Measurements from ENCODE around the gene ZNF485.
"Not testable (repeated sequence)": the region's sequence is repeated elsewhere in the genome, so short reads cannot be mapped to it uniquely, and the experiment has no call there.

Gene ZNF485

GRCh38 chr10:43606323-43607198, at the start of gene ZNF485:
Gene ZNF485, plus strand, starts transcription at chr10:43606438. Its CDS starts 613 bp downstream, at chr10:43607051.
- DNase-seq (ENCODE audit: extremely low read depth in 1 of 2, low read depth in 1 of 2) = peak; percentile 14 to 43

- no peak for DNase-seq (ENCODE audit: extremely low read depth in 1 of 2, low read depth in 1 of 2)
Observed at GRCh38 chr10:43557214-43557613, 49.0 kb upstream of the ZNF485 start.

- no peak for DNase-seq (ENCODE audit: extremely low read depth in 1 of 2, low read depth in 1 of 2)
Observed at GRCh38 chr10:43569681-43570080, 36.6 kb upstream of the ZNF485 start.

- DNase-seq (ENCODE audit: extremely low read depth in 1 of 2, low read depth in 1 of 2) = no peak
Observed at GRCh38 chr10:43570971-43571370, 35.3 kb upstream of the ZNF485 start.

GRCh38 chr10:43573250-43574000, 32.8 kb upstream of the ZNF485 start:
- no peak for DNase-seq (ENCODE audit: extremely low read depth in 1 of 2, low read depth in 1 of 2)

GRCh38 chr10:43574001-43574892, 32.0 kb upstream of the ZNF485 start, which contains the start of gene ZNF239:
Gene ZNF239, minus strand, starts transcription at chr10:43574616. Its CDS starts 16,537 bp downstream, at chr10:43558079.
- peak; percentile 52 to 72 for DNase-seq (ENCODE audit: extremely low read depth in 1 of 2, low read depth in 1 of 2)

GRCh38 chr10:43574906-43575305, 31.3 kb upstream of the ZNF485 start:
- no peak for DNase-seq (ENCODE audit: extremely low read depth in 1 of 2, low read depth in 1 of 2)

- no peak for DNase-seq (ENCODE audit: extremely low read depth in 1 of 2, low read depth in 1 of 2)
Observed at GRCh38 chr10:43576062-43576461, 30.2 kb upstream of the ZNF485 start.

GRCh38 chr10:43576580-43576979, 29.7 kb upstream of the ZNF485 start:
- DNase-seq (ENCODE audit: extremely low read depth in 1 of 2, low read depth in 1 of 2) = no peak

- no peak for DNase-seq (ENCODE audit: extremely low read depth in 1 of 2, low read depth in 1 of 2)
Observed at GRCh38 chr10:43584051-43584450, 22.2 kb upstream of the ZNF485 start.

GRCh38 chr10:43585046-43585445, 21.2 kb upstream of the ZNF485 start:
- DNase-seq (ENCODE audit: extremely low read depth in 1 of 2, low read depth in 1 of 2) = no peak

- no peak for DNase-seq (ENCODE audit: extremely low read depth in 1 of 2, low read depth in 1 of 2)
Observed at GRCh38 chr10:43585981-43586729, 20.1 kb upstream of the ZNF485 start.

- not testable (repeated sequence) for DNase-seq (ENCODE audit: extremely low read depth in 1 of 2, low read depth in 1 of 2)
Observed at GRCh38 chr10:43586730-43587115, 19.5 kb upstream of the ZNF485 start.

GRCh38 chr10:43591303-43591904, 14.8 kb upstream of the ZNF485 start:
- DNase-seq (ENCODE audit: extremely low read depth in 1 of 2, low read depth in 1 of 2) = no peak

GRCh38 chr10:43594944-43595589, 11.2 kb upstream of the ZNF485 start:
- DNase-seq (ENCODE audit: extremely low read depth in 1 of 2, low read depth in 1 of 2) = no peak

GRCh38 chr10:43595739-43596298, 10.4 kb upstream of the ZNF485 start:
- DNase-seq (ENCODE audit: extremely low read depth in 1 of 2, low read depth in 1 of 2) = no peak

- no peak for DNase-seq (ENCODE audit: extremely low read depth in 1 of 2, low read depth in 1 of 2)
Observed at GRCh38 chr10:43596546-43596945, 9.7 kb upstream of the ZNF485 start.

- DNase-seq (ENCODE audit: extremely low read depth in 1 of 2, low read depth in 1 of 2) = no peak
Observed at GRCh38 chr10:43598446-43598845, 7.8 kb upstream of the ZNF485 start.

GRCh38 chr10:43599333-43599732, 6.9 kb upstream of the ZNF485 start:
- DNase-seq (ENCODE audit: extremely low read depth in 1 of 2, low read depth in 1 of 2) = no peak

Measured in activated CD8-positive, alpha-beta memory T cell treated with anti-CD3 and anti-CD28 coated beads for 1 hour (primary cell).